Suprapubic skin (tissue), 4 donors: ENCODE measurements around the gene CNTROB. TPM values are rescaled to one million over a fixed set of nuclear protein-coding genes. Genes with fewer than 3 reads are reported as not detected.

Experiments
- DNase-seq, 2 donors: peaks; one replicate each; pipeline ENCODE4 v3.0.0-alpha.2; 2019; ENCODE audit warnings: low spot score in 2 of 2
- H3K27ac ChIP-seq: fragments of 200-600 bp; sonication (generic); one replicate; pipeline ENCODE4 v1.5.1; 2019
- H3K27me3 ChIP-seq: fragments of 200-600 bp; sonication (generic); one replicate; pipeline ENCODE4 v1.5.1; 2019
- H3K36me3 ChIP-seq: fragments of 200-600 bp; sonication (generic); one replicate; pipeline ENCODE4 v1.5.1; 2019
- H3K4me1 ChIP-seq: fragments of 200-600 bp; sonication (generic); one replicate; pipeline ENCODE4 v1.5.1; 2019
- H3K4me3 ChIP-seq: fragments of 200-600 bp; sonication (generic); one replicate; pipeline ENCODE4 v1.5.1; 2019; ENCODE audit warnings: mild to moderate bottlenecking
- H3K9me3 ChIP-seq: fragments of 200-600 bp; sonication (generic); one replicate; pipeline ENCODE4 v1.5.1; 2019
- EP300 ChIP-seq: sonication (generic); formaldehyde crosslinking; IDR thresholded peaks from one replicate; pipeline ENCODE4 v1.6.1; 2017; ENCODE audit warnings: antibody characterized with exemption
- POLR2A ChIP-seq, 2 donors: fragments of 450-650 bp; IDR thresholded peaks; one replicate each; pipeline ENCODE4 v1.6.1; 2017; ENCODE audit warnings: antibody characterized with exemption in 2 of 2, mild to moderate bottlenecking in 2 of 2, moderate library complexity in 2 of 2
- POLR2AphosphoS5 ChIP-seq, 3 donors: sonication (generic); formaldehyde crosslinking; IDR thresholded peaks; one replicate each; pipeline ENCODE4 v1.6.1; 2017; ENCODE audit warnings: antibody characterized with exemption in 3 of 3
- WGBS: methylation state at CpG from one replicate; pipeline ENCODE4 v1.1.5; 2018; 5-methylcytosine and 5-hydroxymethylcytosine counted together
- total RNA-seq, 4 donors: library from RNA; depleted of rRNA; stranded (reverse); fragments of >200 nt; gene quantifications; one replicate each; pipeline ENCODE4 v1.1.0, GENCODE V29; 2016
- TF ChIP-seq, protein P1 (sequence below), 2 donors: fragments of 200-600 bp in 1 of 2; fragments of 450-650 bp in 1 of 2; sonication (generic) in 1 of 2; IDR thresholded peaks; one replicate each; pipeline ENCODE4 v1.5.1; 2016 to 2019; ENCODE audit warnings: antibody characterized with exemption in 2 of 2, mild to moderate bottlenecking in 1 of 2, moderate library complexity in 1 of 2

Gene CNTROB
- total RNA-seq, 4 donors from 2014 or later: 23.7 to 57.0 (median 30.8) TPM

DNA sequence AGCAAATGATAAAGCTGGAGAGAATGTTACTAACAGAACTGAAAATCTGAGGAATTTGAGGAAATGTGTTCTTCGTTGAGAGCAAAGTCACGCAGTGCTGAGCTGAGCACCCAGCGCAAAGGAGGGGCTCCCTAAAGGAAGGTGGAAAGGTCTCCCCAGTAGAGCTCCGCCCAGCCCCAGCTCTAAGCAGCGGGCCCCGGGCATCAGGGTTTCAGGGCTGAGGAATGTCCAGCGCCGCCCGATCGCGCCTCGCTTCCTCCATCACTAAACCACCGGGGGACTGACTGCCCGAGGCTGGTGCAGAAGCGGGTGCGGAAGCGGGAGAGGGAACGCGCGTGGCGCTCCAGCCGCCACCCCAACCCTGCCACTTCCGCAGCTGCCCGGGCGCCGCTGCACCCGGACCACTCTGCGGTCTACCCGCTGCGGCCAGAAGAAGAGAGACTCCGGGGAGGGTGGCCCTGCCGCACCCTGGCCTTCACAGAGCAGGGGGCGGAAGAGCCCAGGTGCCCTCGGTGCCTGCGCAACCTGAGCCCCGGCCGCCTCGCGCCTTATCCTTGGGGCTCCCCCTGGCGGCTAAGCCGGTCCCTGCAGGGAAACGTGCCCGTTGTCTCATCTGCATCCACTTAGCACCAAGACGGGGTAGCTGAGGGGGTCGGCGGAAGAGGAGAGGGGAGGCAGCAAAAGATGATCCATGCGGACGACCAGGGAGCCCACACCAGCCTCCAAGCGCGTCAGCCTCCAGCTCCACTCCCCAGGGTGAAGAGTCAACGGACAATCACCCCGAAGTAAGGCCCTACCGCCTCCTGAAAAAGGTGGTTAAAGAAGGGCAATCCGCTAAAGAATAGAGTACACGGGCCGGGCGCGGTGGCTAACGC, 58.0 kb downstream of the CNTROB start:
- Histone ChIP-seq H3K4me3 (peak overlapping the region; percentile 74), H3K9me3 (no peaks in the 10 kb centered on the region), H3K4me1 (peaks cover 18% of the 10 kb centered on the region), H3K36me3 (no peaks in the 10 kb centered on the region), H3K27ac (no peak overlapping the region), H3K27me3 (peaks cover 8% of the 10 kb centered on the region)
- peak; percentile 90 to 93 for DNase-seq
- WGBS: 8% methylated on average over 30 of the region's 59 CpGs
- no peak for TF ChIP-seq POLR2AphosphoS5 (IDR thresholded peaks at IDR 0.05)
- TF ChIP-seq, protein P1, sequence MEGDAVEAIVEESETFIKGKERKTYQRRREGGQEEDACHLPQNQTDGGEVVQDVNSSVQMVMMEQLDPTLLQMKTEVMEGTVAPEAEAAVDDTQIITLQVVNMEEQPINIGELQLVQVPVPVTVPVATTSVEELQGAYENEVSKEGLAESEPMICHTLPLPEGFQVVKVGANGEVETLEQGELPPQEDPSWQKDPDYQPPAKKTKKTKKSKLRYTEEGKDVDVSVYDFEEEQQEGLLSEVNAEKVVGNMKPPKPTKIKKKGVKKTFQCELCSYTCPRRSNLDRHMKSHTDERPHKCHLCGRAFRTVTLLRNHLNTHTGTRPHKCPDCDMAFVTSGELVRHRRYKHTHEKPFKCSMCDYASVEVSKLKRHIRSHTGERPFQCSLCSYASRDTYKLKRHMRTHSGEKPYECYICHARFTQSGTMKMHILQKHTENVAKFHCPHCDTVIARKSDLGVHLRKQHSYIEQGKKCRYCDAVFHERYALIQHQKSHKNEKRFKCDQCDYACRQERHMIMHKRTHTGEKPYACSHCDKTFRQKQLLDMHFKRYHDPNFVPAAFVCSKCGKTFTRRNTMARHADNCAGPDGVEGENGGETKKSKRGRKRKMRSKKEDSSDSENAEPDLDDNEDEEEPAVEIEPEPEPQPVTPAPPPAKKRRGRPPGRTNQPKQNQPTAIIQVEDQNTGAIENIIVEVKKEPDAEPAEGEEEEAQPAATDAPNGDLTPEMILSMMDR (IDR thresholded peaks at IDR 0.05): peak; percentile 74 to 92

DNA sequence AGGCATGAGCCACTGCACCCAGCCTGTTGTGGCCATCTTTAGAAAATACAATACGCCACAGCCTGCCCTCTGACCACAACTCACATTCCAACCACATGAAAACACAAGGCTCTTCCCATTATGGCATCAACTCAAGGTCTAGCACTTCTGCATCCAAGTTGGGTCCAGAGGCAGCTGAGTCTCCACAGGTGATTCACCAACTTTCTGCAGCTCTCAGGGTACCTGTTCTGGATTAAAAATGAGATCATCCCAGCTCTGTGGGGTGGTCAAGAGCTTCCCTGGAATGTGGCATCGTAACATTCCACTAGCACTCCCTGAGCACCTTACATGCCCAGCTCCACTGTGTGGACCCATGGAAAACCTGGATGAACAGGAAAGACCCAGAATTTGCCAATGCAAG, 60.5 kb downstream of the CNTROB start:
- Histone ChIP-seq H3K27ac (no peak overlapping the region), H3K4me1 (peaks cover 22% of the 10 kb centered on the region), H3K9me3 (no peaks in the 10 kb centered on the region), H3K36me3 (no peaks in the 10 kb centered on the region), H3K27me3 (peaks cover 9% of the 10 kb centered on the region), H3K4me3 (no peak overlapping the region)
- DNase-seq: no peak
- 86% methylated on average over 2 of the region's 2 CpGs for WGBS
- no peak for TF ChIP-seq POLR2A (IDR thresholded peaks at IDR 0.05)

DNA sequence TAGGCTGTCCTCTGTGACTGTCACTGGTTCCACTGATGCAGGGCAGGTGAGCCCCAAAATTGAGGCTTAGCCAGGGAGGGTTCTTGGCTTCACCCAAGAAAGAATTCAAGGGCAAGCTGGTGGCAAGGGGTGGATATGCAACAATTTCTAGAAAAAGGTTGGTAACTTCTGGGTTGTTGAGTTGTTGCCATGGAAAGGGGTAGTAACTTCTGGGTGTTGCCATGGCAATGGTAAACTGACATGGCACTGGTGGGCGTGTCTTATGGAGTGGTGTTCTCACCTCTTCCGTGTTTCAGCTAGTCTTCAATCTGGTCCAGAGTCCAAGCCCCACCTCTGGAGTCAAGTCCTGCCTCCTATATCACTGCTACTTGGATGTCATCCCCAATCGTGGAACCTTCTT, 60.9 kb downstream of the CNTROB start:
- no peak overlapping the region for H3K27ac ChIP-seq
- H3K9me3 ChIP-seq: no peaks in the 10 kb centered on the region
- DNase-seq: no peak
- no peaks in the 10 kb centered on the region for H3K36me3 ChIP-seq
- TF ChIP-seq POLR2A (IDR thresholded peaks at IDR 0.05) (no peak), EP300 (no peak), POLR2AphosphoS5 (IDR thresholded peaks at IDR 0.05) (no peak)
- TF ChIP-seq, protein P1 (IDR thresholded peaks at IDR 0.05): no peak
- no peak overlapping the region for H3K4me3 ChIP-seq
- WGBS: 58% methylated on average over 3 of the region's 3 CpGs
- H3K27me3 ChIP-seq: peaks cover 5% of the 10 kb centered on the region
- H3K4me1 ChIP-seq: peaks cover 22% of the 10 kb centered on the region

DNA sequence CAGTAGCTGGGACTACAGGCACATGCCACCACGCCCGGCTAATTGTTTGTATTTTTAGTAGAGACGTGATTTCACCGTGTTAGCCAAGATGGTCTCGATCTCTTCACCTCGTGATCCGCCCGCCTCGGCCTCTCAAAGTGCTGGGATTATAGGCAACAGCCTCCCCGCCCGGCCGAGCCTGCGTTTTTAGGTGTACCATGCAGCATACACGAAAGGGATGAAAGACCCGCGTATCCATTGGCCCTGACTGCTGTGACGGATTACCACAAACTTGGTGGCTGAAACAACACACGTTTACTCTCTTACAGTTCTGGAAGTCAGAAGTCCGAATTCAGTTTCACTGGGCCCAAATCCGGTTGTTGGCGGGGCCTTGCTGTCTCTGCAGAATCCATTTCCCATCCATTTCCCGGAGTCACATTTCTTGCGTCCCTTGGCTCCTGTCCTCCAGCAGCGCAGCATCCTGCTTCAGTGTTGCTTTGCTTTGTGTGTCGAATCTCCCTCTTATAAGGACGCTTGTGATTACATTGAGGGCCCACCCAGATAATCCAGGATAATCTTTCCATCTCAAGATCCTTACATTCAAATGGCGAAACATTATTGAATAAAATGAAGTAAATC, 62.1 kb downstream of the CNTROB start:
- Histone ChIP-seq H3K36me3 (no peaks in the 10 kb centered on the region), H3K9me3 (no peaks in the 10 kb centered on the region), H3K4me1 (peaks cover 19% of the 10 kb centered on the region), H3K27ac (no peak overlapping the region), H3K27me3 (peaks cover 13% of the 10 kb centered on the region), H3K4me3 (no peak overlapping the region)
- no peak for DNase-seq
- WGBS: 91% methylated on average over 27 of the region's 27 CpGs
- TF ChIP-seq, protein P1 (IDR thresholded peaks at IDR 0.05): no peak
- no peak for TF ChIP-seq EP300
- no peak for TF ChIP-seq POLR2A (IDR thresholded peaks at IDR 0.05)
- TF ChIP-seq POLR2AphosphoS5 (IDR thresholded peaks at IDR 0.05): no peak

DNA sequence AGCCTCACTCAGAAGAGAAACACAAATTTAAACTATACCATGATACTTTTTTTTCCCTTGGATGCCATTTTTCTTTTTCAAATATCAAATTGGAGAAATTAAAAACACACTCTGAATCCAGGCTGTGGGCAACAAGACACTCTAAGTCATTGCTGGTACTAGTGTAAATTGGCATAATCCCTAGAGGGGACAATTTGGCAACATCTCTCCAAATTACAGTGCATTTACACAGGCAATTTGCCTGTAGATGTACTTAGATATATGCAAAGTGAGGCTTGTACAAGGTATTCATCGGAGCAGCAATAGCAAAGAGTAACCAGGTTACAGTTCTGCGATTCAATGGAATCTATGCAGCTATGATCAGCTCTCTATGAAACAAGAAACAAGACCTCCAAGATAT, 63.7 kb downstream of the CNTROB start:
- DNase-seq: no peak
- 87% methylated on average over 2 of the region's 2 CpGs for WGBS
- H3K36me3 ChIP-seq: no peaks in the 10 kb centered on the region
- no peak overlapping the region for H3K27ac ChIP-seq
- H3K9me3 ChIP-seq: no peaks in the 10 kb centered on the region
- peaks cover 25% of the 10 kb centered on the region for H3K27me3 ChIP-seq
- peaks cover 4% of the 10 kb centered on the region for H3K4me1 ChIP-seq
- TF ChIP-seq EP300: no peak
- no peak for TF ChIP-seq POLR2AphosphoS5 (IDR thresholded peaks at IDR 0.05)
- TF ChIP-seq POLR2A (IDR thresholded peaks at IDR 0.05): no peak
- TF ChIP-seq, protein P1 (IDR thresholded peaks at IDR 0.05): no peak
- H3K4me3 ChIP-seq: no peak overlapping the region
